Trophoblast cell (in vitro differentiated cells and primary cell): ENCODE measurements around the gene FUCA1.
"Not testable (repeated sequence)": the region's sequence is repeated elsewhere in the genome, so short reads cannot be mapped to it uniquely, and the experiment has no call there.

Experiments
- DNase-seq, 2 donors: peaks; one replicate each; pipeline ENCODE4 v3.0.0-alpha.2; 2016
- H2AFZ ChIP-seq: 2 replicates; pipeline ENCODE4 v1.6.1; 2013; ENCODE audit warnings: low read length, moderate library complexity, mild to moderate bottlenecking; ENCODE audit not compliant: insufficient read depth, poor library complexity
- H2AK5ac ChIP-seq: 2 replicates; pipeline ENCODE4 v1.6.1; 2013; ENCODE audit warnings: mild to moderate bottlenecking, low read length
- H2BK120ac ChIP-seq: 2 replicates; pipeline ENCODE4 v1.6.1; 2013; ENCODE audit warnings: low read length, mild to moderate bottlenecking, moderate library complexity; ENCODE audit not compliant: insufficient read depth, poor library complexity
- H2BK12ac ChIP-seq: 2 replicates; pipeline ENCODE4 v1.6.1; 2013; ENCODE audit warnings: mild to moderate bottlenecking, low read length, moderate library complexity
- H2BK5ac ChIP-seq: 2 replicates; pipeline ENCODE4 v1.6.1; 2013; ENCODE audit warnings: low read length, low read depth, moderate library complexity, mild to moderate bottlenecking; ENCODE audit not compliant: poor library complexity
- H3K14ac ChIP-seq: 2 replicates; pipeline ENCODE4 v1.6.1; 2013; ENCODE audit warnings: mild to moderate bottlenecking, low read length
- H3K18ac ChIP-seq: 2 replicates; pipeline ENCODE4 v1.6.1; 2013; ENCODE audit warnings: mild to moderate bottlenecking, low read length
- H3K23ac ChIP-seq: 2 replicates; pipeline ENCODE4 v1.6.1; 2013; ENCODE audit warnings: low read length
- H3K27ac ChIP-seq: 2 replicates; pipeline ENCODE4 v1.5.1; 2013; ENCODE audit warnings: low read depth, mild to moderate bottlenecking, inconsistent platforms, low read length, moderate library complexity
- H3K27me3 ChIP-seq: 2 replicates; pipeline ENCODE4 v1.6.1; 2013; ENCODE audit warnings: inconsistent platforms, mild to moderate bottlenecking, low read length, moderate library complexity; ENCODE audit not compliant: insufficient read depth
- H3K36me3 ChIP-seq, 2 experiments: 1 replicate in 1 of 2; 2 replicates in 1 of 2; pipeline ENCODE4 v1.6.1; 2013; ENCODE audit warnings: low read length in 2 of 2, mild to moderate bottlenecking in 2 of 2, moderate library complexity in 1 of 2; ENCODE audit not compliant: insufficient read depth in 2 of 2, control insufficient read depth in 1 of 2
- H3K4ac ChIP-seq: 2 replicates; pipeline ENCODE4 v1.6.1; 2013; ENCODE audit warnings: low read depth, mild to moderate bottlenecking, low read length, moderate library complexity
- H3K4me1 ChIP-seq, 2 experiments: 1 replicate in 1 of 2; 2 replicates in 1 of 2; pipeline ENCODE4 v1.6.1; 2013; ENCODE audit warnings: low read length in 2 of 2, mild to moderate bottlenecking in 2 of 2, moderate library complexity in 1 of 2; ENCODE audit not compliant: insufficient read depth in 2 of 2, control insufficient read depth in 1 of 2
- H3K4me2 ChIP-seq: 2 replicates; pipeline ENCODE4 v1.6.1; 2013; ENCODE audit warnings: inconsistent platforms, mild to moderate bottlenecking, low read length, moderate library complexity
- H3K4me3 ChIP-seq: 2 replicates; pipeline ENCODE4 v1.5.1; 2013; ENCODE audit warnings: mild to moderate bottlenecking, low read depth, low read length, inconsistent platforms
- H3K79me1 ChIP-seq: one replicate; pipeline ENCODE4 v1.6.1; 2013; ENCODE audit warnings: low read length
- H3K79me2 ChIP-seq: 2 replicates; pipeline ENCODE4 v1.6.1; 2013; ENCODE audit warnings: low read length, mild to moderate bottlenecking; ENCODE audit not compliant: control insufficient read depth, insufficient read depth, poor library complexity
- H3K9ac ChIP-seq: 2 replicates; pipeline ENCODE4 v1.6.1; 2013; ENCODE audit warnings: mild to moderate bottlenecking, low read length
- H3K9me3 ChIP-seq: 2 replicates; pipeline ENCODE4 v1.6.1; 2013; ENCODE audit warnings: low read depth, mild to moderate bottlenecking, control low read depth, inconsistent platforms, low read length; ENCODE audit not compliant: insufficient read depth
- H4K12ac ChIP-seq: 2 replicates; pipeline ENCODE4 v1.6.1; 2013; ENCODE audit warnings: low read depth, mild to moderate bottlenecking, low read length, moderate library complexity
- H4K8ac ChIP-seq: 2 replicates; pipeline ENCODE4 v1.6.1; 2013; ENCODE audit warnings: low read depth, mild to moderate bottlenecking, low read length, moderate library complexity
- H4K91ac ChIP-seq: one replicate; pipeline ENCODE4 v1.6.1; 2013; ENCODE audit warnings: low read depth, mild to moderate bottlenecking, low read length, moderate library complexity
- WGBS: extraction: QIAGEN DNeasy Blood & Tissue Kit; methylation state at CpG from one replicate; pipeline ENCODE4 v1.1.7; 2013; ENCODE audit warnings: missing lambda C conversion rate; ENCODE audit not compliant: insufficient read length, insufficient coverage; ENCODE audit errors: extremely low coverage; 5-methylcytosine and 5-hydroxymethylcytosine counted together

FUCA1 gene

DNA sequence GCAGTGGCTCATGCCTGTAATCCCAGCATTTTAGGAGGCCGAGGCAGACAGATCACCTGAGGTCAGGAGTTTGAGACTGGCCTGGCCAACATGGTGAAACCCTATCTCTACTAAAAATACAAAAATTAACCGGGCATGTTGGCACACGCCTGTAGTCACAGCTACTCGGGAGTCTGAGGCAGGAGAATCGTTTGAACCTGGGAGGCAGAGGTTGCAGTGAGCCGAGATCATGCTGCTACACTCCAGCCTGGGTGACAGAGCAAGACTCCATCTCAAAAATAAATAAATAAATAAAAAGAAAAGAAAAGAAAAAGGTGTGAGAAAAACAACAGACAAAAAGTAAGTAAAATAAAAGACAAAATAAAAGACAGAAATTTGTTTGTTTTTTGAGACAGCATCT is 33.9 kb downstream of the FUCA1 start:
- not testable (repeated sequence) for H3K18ac ChIP-seq, H3K9me3 ChIP-seq, H3K23ac ChIP-seq, DNase-seq, H3K36me3 ChIP-seq, H3K27ac ChIP-seq, H3K4me1 ChIP-seq, H3K4me3 ChIP-seq, H2BK12ac ChIP-seq, H4K8ac ChIP-seq, H2BK120ac ChIP-seq, H4K91ac ChIP-seq, H3K14ac ChIP-seq, H3K79me2 ChIP-seq, H3K27me3 ChIP-seq, H2BK5ac ChIP-seq, H3K9ac ChIP-seq, H4K12ac ChIP-seq, H3K4ac ChIP-seq, H2AFZ ChIP-seq, H3K79me1 ChIP-seq, H2AK5ac ChIP-seq, H3K4me2 ChIP-seq
- no CpG with 5 or more reads among the region's 6 CpGs for WGBS

DNA sequence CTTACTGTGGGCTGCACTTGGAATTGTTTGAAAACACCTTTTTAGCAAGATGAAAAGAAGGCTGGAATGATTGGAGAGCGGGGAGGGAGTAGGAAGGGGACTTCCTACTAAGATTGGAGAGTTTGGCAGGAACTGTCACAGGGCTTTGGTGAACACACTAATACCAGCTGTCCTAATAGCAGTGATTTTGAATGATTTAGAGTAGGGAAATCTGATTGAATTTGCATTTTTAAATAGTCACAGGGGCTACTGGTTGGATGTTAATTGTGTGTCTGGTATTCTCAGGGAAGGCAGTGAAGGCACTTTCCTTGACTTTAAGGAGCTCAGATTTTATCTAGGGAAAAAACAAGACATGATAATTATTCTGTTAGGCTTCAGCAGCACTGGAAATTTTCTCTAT is 40.4 kb downstream of the FUCA1 start:
- Histone ChIP-seq H3K4me3 (no peak overlapping the region), H2AK5ac (no peak overlapping the region), H3K27me3 (no peaks in the 10 kb centered on the region), H3K14ac (no peak overlapping the region), H4K91ac (no peak overlapping the region), H3K9me3 (no peaks in the 10 kb centered on the region), H3K79me1 (peaks cover 4% of the 10 kb centered on the region), H3K9ac (no peak overlapping the region), H3K18ac (no peak overlapping the region), H2BK5ac (no peak overlapping the region), H3K27ac (no peak overlapping the region), H3K4me2 (no peak overlapping the region), H2BK120ac (no peak overlapping the region), H2AFZ (no peak overlapping the region), H2BK12ac (no peak overlapping the region), H3K23ac (no peak overlapping the region), H4K8ac (no peak overlapping the region), H3K79me2 (peaks cover 3% of the 10 kb centered on the region), H3K4ac (no peak overlapping the region), H4K12ac (no peak overlapping the region), H3K4me1 (no peaks in the 10 kb centered on the region), H3K36me3 (no peaks in the 10 kb centered on the region)
- WGBS: no CpG with 5 or more reads among the region's 1 CpG
- no peak for DNase-seq

DNA sequence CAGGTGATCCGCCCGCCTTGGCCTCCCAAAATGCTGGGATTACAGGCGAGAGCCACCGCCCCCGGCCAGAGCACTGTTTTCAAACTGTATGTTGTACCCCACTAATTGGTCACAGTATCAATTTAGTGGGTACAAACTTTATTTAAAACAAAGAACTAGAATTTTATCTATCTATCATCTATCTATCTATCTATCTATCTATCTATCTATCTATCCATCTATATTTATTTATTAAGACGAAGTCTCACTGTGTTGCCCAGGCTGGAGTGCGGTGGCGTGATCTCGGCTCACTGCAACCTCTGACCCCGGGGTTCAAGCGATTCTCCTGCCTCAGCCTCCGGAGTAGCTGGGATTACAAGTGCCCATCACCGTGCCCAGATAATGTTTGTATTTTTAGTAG is 41.5 kb downstream of the FUCA1 start:
- DNase-seq, H2AFZ ChIP-seq: not testable (repeated sequence)

DNA sequence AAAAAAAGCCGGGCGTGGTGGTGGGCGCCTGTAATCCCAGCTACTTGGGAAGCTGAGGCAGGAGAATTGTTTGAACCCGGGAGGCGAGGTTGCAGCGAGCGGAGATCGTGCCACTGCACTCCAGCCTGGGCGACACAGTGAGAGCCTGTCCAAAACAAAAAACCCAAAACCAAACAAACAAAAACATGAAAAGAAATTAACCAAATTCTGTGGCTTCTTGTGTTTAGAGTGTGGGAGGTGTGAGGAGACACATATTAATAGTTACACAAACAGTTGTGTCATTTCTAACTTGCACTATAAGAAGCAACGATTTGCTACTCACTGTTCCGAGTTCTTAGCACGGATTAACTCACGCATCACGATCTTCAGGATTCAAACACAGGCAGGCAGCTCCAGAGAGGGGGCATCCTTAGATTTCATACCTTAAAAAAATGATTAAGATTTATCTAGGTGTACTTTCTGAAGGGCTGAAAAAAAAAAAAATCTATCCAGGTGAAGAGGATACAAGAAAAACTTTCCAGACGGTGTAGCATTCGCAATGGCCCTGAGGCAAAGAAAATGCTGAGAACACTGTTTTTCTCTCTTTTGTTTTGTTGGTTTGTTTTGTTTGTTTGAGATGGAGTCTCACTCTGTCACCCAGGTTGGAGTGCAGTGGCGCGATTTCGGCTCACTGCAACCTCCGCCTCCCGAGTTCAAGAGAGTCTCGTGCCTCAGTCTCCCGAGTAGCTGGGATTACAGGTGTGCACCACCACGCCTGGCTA is 42.1 kb downstream of the FUCA1 start:
- H2BK5ac ChIP-seq: no peak overlapping the region
- H3K18ac ChIP-seq: no peak overlapping the region
- H2AK5ac ChIP-seq: no peak overlapping the region
- peak in 1 of 2 donors; percentile 29 for DNase-seq
- no peak overlapping the region for H4K12ac ChIP-seq
- no peak overlapping the region for H3K9ac ChIP-seq
- WGBS: no CpG with 5 or more reads among the region's 24 CpGs
- no peaks in the 10 kb centered on the region for H3K36me3 ChIP-seq
- H2BK12ac ChIP-seq: no peak overlapping the region
- H3K9me3 ChIP-seq: no peaks in the 10 kb centered on the region
- H3K27ac ChIP-seq: no peak overlapping the region
- no peak overlapping the region for H3K4ac ChIP-seq
- no peak overlapping the region for H2BK120ac ChIP-seq
- H3K27me3 ChIP-seq: no peaks in the 10 kb centered on the region
- no peak overlapping the region for H2AFZ ChIP-seq
- H3K14ac ChIP-seq: no peak overlapping the region
- no peak overlapping the region for H3K23ac ChIP-seq
- no peak overlapping the region for H3K4me2 ChIP-seq
- peaks cover 4% of the 10 kb centered on the region for H3K79me1 ChIP-seq
- H4K8ac ChIP-seq: peak overlapping the region; percentile 63
- H3K4me1 ChIP-seq: no peaks in the 10 kb centered on the region
- no peak overlapping the region for H3K4me3 ChIP-seq
- H3K79me2 ChIP-seq: peaks cover 3% of the 10 kb centered on the region
- H4K91ac ChIP-seq: no peak overlapping the region

More for the DNA sequence above, 41.5 kb downstream of the FUCA1 start:
- H3K4me3 ChIP-seq, H2BK120ac ChIP-seq, H2BK5ac ChIP-seq, H3K79me1 ChIP-seq, H3K27me3 ChIP-seq, H3K36me3 ChIP-seq, H2AK5ac ChIP-seq, H3K4me1 ChIP-seq, H3K9ac ChIP-seq, H2BK12ac ChIP-seq, H4K12ac ChIP-seq, H3K18ac ChIP-seq, H3K4me2 ChIP-seq, H3K27ac ChIP-seq, H3K4ac ChIP-seq, H3K9me3 ChIP-seq, H3K23ac ChIP-seq, H3K14ac ChIP-seq, H3K79me2 ChIP-seq, H4K8ac ChIP-seq, H4K91ac ChIP-seq: not testable (repeated sequence)
- WGBS: no CpG with 5 or more reads among the region's 13 CpGs
